OCI-M1 (cell line): ENCODE measurements around the gene MAPK14.

Source experiments
- DNase-seq: peaks from one replicate; lab custom pipeline; 2025; lab: John Stamatoyannopoulos, UW

MAPK14 gene

DNA sequence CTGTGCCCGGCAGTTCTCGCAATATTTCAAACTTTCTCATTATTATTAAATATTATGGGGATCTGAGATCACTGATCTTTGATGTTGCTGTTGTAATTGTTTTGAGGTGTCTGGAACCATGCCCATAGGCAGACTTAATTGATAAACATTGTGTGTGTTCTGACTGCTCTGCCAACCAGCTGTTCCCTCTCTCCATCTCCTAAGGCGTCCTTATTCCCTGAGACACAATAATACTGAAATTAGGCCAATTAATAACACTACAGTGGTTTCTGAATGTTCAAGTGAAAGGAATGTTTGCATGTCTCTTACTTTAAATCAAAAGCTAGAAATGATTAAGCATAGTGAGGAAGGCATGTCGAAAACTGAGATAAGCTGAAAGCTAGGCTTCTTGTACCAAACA, 7.6 kb downstream of the MAPK14 start:
- no peak for DNase-seq

DNA sequence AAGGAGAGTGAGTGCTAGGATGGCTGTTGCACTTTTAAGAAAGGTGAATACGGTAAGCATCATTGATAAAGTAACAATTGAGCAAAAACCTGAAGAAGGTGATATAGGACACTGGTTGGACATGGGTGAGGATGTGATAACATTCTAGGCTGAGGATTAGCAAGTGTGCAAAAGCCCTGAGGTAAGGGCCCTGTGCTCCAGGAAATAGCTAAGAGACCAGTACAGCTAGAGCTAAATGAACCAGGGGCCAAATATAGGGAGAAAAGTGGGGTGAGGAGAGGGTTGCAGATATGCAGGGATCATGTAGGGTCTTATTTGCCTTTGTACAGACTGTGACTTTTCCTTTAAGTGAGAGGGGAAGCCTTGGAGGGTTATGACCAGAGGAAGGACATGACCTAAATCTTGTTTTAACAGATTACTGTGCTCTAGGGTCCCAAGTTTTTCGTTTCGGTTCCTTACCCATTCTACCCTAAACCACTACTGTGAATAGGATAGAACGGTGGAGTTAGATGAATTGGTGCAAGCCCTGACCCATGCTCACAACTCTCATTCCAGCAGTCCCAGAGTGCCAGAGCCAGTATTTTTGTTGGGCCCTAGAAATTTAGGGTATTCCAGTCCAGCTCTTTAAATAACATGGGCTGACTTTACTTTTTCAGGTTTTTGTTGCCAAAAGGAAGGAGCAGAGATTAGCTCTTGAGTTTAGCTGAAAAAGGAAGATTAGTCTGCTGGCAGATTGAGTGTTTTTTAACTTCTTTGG, 10.7 kb downstream of the MAPK14 start:
- DNase-seq, result no peak

- DNase-seq, result no peak
Observed at GRCh38 chr6:36039112-36039511, 11.5 kb downstream of the MAPK14 start.

- DNase-seq, result no peak
Observed at GRCh38 chr6:36040958-36041357, 13.3 kb downstream of the MAPK14 start.

DNA sequence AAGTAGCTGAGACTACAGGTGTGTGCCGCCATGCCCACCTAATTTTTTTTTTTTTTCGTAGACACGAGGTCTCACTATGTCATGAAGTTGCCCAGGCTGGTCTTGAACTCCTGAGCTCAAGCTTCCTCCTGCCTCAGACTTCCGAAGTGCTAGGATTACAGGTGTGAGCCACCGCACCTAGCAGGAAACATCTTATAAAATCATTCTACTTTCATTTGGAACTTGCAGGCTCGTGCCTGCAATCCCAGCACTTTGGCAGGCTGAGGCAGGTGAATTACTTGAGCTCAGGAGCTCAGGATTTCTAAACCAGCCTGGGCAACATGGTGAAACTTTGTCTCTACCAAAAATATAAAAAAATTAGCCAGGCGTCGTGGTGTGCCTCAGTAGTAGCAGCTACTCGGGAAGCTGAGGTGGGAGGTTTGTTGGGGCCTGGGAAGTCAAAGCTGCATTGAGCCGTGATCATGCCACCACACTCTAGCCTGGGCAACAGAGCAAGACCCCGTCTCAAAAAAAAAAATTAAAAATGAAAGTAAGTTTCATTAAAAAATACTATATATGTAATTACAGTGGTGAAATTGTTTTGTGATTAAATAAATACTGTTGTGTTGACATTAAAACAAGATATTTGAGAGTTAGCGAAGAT, 15.1 kb downstream of the MAPK14 start:
- DNase-seq, result no peak

DNA sequence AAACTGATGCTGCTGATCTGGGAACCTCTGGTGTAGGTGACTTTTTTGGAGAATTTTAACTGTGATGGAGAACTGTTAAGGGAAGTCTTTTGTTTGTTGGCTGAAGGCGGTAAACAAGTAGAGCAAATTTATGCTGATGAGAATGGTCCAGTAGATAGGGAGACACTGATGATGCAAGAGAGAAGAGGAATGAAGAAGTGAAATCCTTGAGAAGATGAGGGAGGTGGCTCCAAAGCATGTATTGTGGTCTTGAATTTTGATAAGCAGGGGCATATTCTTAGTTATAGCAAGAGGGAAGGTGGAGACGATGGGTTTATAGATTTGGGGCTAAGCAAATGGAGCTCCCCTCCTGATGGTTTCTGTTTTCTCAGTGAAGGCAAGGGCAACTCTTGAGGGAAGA, 22.0 kb downstream of the MAPK14 start:
- DNase-seq, result no peak

DNA sequence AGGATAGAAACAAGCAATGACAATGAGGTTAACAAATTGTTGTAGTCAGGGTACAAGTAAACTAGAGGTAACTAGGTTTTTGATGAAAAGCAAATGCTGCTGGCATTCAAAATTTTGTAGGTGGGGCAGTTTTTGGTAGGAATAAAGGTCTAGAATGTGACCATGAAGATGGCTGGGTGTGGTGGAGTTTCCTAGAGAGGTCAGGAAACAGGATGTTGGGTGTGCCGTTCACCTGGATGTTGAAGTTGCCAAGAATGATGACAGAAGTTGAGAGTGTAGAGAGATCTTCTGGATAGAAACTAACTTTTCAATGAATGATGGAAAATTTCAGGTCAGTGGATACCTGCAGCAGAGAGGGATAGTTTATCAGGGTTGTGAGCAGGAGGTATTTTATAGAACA, 22.7 kb downstream of the MAPK14 start:
- no peak for DNase-seq

- no peak for DNase-seq
Observed at GRCh38 chr6:36050947-36051710, 23.5 kb downstream of the MAPK14 start.

DNA sequence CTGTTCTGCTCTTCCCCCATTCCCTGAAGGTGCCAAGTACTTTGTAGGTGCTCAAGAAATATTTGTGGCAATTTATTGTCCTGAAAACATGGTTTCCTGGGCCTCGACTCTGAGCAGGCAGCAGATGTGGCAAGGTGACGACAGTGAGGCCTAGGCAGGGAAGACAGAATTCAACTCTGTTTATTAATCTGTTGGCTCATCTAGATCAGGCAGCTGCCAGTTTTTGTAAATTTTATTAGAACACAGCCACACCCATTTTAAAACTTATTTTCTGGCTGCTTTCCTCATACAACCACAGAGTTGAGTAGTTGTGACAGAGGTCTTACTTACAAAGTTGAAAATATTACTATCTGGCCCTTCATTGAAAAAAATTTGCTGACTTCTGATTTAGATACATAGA, 24.5 kb downstream of the MAPK14 start:
- DNase-seq, result no peak

DNA sequence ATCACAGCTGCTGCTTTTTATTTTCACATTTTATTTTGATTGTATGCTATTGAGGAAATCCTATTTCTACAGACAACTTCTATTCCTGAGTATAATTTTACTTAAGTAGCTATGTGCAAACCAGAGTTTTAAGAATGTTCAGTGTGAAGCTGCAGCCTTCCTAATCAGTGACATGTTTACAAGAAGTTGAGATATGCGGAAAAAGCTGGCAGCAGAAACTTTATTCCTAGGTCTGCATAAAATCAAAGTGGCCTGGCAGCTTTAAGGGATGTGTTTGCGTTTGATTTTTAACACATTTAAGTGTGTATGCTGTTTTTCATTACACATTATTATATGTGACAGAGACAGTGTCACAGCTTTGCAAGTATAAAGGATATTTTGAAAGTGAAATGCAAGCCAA, 26.3 kb downstream of the MAPK14 start:
- no peak for DNase-seq

GRCh38 chr6:36054415-36054814, 26.8 kb downstream of the MAPK14 start:
- no peak for DNase-seq

DNA sequence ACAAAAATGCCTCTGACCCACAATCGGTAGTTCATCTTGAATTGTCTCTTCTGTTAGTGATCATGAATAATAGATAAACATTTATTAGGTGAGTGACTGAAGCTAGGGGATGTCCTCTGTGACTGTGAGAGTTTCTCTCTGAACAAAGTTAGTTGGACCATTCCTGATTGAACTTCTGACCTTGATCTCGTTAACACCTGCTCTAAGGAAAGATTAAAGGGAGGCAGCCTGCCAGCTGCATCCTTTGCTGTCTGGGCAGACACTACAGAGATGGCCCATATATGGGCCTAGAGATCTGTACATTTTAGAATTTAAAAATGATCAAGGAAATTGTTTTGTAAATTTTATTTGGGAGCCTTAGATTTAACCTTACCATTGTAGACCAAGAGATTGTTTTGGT, 27.3 kb downstream of the MAPK14 start:
- DNase-seq, result no peak

DNA sequence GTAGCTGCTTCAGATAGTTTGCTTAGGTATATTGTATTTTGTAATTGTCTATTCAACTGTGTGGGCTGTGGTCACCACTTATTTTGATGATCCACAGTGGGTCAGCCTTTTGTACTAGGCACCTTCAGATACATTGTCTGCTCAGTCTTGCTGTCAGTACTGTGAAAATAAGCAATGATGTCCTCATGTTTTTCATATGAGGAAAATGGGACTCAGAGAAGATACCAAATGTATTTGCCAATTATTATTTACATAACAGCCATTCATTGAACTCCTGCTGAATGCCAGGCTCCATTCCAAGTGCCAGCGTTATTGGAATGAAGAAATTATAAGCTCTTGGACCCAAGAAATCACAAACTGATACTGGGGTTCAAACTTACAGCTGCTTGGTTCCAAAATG, 28.6 kb downstream of the MAPK14 start:
- DNase-seq, result no peak

GRCh38 chr6:36061236-36061635, 33.6 kb downstream of the MAPK14 start:
- no peak for DNase-seq

GRCh38 chr6:36062247-36062646, 34.6 kb downstream of the MAPK14 start:
- DNase-seq, result no peak

DNA sequence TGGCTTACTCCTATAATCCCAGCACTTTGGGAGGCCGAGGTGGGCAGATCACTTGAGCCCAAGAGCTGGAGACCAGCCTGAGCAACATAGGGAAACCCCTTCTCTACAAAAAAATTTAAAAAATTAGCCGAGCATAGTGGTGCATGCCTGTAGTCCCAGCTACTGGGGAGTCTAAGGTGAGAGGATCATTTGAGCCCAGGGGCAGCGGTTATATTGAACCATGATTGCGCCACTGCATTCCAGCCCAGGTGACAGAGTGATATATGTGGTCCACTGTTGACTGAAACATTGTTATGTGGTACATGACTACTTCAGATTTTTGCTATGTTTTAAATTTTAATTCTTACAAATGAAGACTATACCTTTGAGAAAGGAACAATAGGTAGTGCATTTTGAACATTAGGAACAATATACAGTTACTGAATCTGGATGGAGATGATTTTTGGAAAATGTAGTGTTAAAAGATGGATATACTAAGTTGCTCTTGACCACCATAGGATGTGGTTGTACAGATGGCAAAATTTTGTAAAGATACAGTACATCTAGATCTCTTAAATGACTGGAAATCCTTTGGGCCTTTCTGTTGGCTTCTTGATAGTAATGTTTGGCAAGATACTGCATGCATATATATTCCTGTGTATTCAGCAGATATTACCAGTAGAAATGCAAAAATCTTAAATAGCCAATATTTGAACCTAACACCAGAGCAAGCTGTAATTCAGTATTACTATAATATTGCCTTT, 35.9 kb downstream of the MAPK14 start:
- DNase-seq, result no peak

DNA sequence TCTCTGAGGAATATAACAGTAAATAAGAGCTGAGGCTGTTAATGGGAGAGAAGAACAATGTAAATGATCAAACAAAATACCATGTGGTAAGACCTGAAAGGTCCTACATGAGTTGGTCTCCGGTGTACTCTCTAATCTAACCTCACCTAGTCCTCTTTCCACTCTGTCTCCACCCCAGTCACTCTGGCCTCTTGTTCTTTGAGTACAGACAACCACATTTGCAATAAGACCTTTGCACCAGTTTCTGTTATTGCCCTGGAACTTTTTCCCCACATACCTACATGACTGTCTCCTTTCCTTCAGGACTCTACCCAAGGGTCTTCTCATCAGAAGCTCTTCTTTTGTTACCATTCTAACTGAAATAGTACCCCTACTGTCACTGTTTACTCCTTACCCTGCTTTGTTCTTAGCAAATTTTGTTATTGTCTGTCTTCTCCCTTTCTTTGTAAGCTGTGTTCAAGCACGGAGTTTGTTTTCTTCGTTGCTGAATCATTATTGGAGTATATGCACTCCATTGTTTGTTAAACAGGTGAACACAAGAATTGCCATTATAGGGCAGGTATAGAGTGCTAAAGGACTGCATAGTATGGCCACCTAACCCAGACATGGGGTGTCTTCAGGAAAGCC, 37.3 kb downstream of the MAPK14 start:
- no peak for DNase-seq

DNA sequence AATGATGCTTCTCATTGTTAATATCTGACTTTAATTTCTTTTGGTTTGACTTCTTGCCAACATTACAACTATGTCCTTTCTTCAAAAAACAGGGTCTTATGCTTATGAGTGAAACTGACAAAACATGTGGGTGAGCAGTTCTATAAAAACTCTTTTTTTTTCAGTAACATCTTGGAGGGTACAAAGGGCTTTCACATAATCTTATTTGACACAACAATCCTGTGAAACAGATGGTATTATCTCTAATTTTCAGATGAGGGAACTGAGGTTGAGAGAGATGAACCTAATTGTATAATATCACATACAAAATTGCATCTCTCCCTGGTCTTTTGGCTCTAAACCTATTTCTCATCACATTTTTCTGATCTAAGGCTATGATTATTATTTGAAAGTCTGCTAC, 38.3 kb downstream of the MAPK14 start:
- DNase-seq, result peak; percentile 21

- DNase-seq, result no peak
Observed at GRCh38 chr6:36066817-36067216, 39.2 kb downstream of the MAPK14 start.

- peak; percentile 86 for DNase-seq
Observed at GRCh38 chr6:36067374-36068011, 39.9 kb downstream of the MAPK14 start.

- DNase-seq, result peak; percentile 66
Observed at GRCh38 chr6:36068012-36068392, 40.4 kb downstream of the MAPK14 start.
